CD4-positive, alpha-beta T cell treated with Interleukin-1 beta for 1 hour (primary cell): ENCODE measurements around the gene HOXA13.
A peak's percentile ranks its signal among the peaks of the same experiment; 100 is the strongest.

Source experiments
- DNase-seq, 2 donors: peaks; one replicate each; pipeline ENCODE4 v3.0.0-alpha.2; 2020 to 2022

HOXA13 gene

GRCh38 chr7:27235387-27236311, 35.8 kb upstream of the HOXA13 start:
- no peak for DNase-seq

DNA sequence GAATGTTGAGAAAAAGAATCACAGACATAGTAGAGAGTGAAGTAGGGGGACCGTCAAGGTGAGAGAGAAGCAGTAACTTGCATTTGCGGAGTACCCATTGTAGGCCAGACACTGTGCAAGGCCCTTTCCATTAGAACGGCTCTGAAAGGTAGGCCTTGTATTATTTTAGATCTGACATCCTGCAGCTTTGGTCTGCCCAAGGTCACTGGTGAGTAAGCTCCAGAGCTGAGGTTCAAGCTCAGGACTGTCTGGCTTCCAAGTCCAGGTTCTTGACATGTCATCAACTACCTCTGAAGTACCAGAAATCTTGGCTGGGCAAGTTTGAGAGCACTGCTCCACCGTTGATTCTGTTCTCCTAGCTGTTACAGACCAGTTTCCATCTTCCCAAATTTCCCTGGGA, 29.6 kb upstream of the HOXA13 start:
- DNase-seq = no peak

DNA sequence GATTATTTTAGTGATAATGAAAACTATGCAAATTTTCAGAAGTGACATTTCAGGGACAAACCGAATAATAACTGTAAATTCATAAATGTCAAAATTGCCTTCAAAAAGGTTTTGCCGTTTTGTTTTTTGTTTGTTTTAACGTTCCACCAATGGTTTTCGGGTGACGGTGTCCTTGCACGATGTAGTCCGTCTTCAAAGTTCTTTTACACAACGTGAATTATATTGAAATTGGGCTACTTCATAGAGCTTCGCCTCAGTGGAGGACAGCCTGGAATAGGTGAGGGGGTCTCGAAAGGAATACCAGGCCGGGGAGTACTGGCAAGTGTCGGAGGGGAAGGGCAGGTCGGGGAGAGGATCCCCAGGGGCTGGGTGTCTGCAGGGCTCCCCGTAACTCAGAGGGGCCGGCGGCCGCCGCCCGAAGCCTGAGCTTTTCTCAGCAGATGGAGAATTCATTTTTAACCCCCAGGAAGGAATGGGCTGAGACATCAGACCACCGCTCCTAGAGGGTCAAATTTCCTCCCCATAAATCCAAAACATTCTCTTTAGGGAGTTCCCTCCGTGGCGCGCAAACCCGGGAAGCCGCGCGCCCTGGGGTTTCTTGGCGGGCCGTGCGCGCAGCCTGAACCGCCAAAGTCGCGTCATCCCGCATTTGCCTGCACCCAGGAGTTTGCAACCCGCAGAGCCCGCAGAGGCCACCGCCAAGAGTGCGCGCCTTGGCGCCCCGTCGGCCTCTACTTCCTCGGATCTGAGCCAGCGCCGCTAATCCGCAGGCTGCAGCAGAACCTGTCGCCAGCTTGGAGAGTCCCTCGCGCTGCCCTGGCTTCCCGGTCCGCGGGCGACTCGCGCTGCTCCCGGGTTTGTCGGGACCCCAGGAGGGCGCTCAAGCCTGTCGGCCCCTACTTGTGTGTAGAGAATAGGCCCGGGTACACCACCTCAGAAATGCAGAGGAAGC, 25.4 kb upstream of the HOXA13 start:
- DNase-seq = no peak

- DNase-seq = no peak
Observed at GRCh38 chr7:27223941-27224575, 24.2 kb upstream of the HOXA13 start.

DNA sequence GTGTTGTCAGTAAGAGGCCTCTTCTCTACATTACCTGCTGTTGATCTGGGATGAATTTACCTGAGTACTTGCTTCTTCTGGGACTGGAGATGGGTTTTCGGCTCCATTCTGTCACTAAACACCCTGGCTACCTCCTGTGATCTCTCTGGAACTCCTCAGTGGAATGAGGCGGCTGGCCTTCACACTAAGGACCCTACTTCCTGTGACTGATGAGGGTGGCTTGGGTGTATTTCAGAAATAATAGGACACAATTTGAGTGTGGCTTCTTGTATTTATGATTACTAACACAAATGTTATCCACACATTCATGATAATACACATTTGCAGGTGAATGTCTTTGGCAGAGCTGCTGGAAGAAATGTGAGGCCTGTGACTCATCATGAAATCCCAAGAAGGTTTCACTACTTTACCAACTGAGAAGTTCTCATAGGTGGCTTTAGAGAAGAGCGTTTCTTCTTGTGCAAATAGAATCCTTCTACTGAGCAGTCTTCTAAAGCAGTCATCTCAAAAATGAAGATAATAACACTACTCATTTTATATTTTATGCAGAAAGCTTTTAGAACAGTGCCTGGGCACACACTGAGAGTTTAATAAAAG, 21.4 kb upstream of the HOXA13 start:
- no peak for DNase-seq

GRCh38 chr7:27220440-27220955, 20.6 kb upstream of the HOXA13 start:
- no peak for DNase-seq

GRCh38 chr7:27219821-27220220, 19.9 kb upstream of the HOXA13 start:
- DNase-seq = no peak

DNA sequence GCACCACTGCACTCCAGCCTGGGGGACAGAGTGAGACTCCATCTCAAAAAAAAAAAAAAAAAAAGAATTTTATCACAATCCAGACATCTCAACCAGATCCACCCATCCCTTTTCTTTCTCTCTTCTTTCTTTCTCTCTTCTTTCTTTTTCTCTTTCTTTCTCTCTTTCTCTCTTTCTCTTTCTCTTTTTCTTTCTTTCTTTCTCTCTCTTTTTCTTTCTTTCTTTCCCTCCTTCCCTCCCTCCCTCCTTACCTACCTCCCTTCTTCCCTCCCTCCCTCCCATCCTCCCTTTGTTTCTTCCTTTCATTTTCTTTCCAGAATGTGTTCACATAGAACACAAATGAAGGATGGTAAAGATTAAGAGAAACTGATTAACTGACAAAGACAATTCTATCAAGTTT, 18.1 kb upstream of the HOXA13 start:
- no peak for DNase-seq

GRCh38 chr7:27215356-27215755, 15.5 kb upstream of the HOXA13 start:
- no peak for DNase-seq

DNA sequence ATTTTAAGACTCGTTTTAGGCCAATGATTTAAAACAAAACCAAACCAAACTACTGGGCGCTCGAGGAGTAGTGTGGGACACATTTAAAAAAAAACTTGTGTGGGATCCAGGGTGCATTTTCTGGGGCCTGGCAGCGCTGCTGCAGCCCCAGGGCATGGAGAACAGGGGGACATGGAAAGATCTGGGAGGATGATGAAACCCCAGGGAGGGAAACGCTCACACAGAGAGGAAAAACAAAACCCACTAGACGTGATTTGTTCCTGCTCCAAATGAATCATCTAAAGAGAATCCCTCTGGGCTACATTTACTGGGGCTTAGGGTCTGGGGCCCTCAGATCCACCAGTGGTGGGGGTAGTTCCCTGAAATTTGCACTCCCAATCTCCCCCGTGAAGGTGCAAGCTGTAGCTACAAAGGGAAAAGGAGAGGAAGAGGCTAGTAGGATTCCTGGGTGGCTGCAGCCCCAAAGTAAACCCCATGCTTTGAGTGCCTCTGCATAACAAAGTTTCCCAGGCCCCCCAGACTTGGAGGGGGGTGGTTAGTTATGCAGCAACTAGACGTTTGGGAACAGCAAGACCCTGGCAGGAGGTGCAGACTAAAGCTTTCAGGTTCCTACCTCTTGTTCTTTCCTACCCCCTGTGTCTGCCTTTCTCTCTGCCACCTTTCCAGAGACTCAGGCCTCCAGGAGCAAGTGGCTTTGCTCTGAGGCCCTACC, 14.5 kb upstream of the HOXA13 start:
- no peak for DNase-seq

GRCh38 chr7:27213433-27214238, 13.7 kb upstream of the HOXA13 start:
- no peak for DNase-seq

DNA sequence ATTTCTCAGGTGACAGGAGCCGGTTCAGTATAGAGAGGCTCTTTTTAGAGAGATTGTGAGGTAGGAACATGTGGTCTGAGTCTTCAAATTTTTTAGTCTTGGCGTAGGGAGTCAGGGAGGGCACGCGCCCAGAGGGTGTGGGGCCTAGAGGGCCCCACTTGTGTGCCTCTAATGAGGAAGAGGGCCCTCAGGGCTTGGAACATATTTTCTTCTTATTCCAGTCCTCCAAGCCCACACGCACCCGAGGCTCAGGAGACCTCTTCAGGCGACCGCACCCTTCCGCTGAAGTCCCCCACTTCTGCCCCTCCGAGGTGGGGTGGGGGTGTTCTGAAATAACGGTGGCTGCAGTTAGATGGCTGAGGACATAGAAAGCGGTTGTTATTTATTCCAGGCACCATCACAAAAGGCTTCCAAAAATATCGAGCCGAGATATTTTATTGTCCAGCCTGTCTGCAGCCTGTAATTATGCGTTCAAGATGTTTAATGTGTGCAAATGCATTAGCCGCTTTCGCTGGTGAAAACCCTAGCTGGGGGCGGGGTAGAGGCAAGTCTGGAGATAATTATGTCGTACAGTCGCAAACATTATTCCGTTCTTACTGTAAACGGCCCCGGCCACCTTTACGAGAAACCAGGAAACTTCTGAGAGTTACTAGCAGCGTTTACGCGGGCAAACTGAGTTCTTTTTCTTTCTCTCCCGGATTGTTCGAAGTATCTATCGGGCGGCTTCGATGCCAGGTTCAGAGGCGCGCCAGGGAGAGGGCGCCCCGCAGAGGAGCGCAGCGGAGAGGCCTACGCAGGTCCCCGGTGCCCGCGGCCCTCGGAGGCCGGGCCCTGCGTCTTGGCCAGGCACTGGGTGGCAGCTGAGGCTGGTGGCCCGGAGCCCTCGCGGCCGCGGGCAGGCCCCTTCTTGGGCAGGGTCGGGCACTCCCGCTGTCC, 12.9 kb upstream of the HOXA13 start:
- no peak for DNase-seq

DNA sequence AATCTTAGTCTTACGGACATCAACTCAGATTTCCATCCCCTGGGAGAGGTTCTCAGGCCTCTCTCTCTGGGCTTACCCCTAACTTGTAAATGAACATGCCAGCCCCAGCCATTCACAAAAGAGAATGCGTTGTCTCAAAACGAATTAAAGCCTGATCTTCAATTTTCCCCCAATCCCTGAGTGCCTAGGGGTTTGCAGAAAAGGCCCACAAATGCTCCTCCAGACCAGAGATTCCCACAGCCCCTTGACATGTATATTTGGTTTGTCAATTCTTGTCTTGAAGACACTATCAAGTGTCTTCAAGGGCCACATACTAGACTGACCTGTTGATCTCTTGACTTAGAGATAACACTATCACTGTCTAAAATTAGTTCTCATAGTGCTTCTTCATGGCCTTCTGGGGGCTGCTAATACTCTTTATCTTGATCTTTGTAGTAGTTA, 11.9 kb upstream of the HOXA13 start:
- DNase-seq = no peak

- DNase-seq = no peak
Observed at GRCh38 chr7:27211084-27211446, 11.2 kb upstream of the HOXA13 start.

DNA sequence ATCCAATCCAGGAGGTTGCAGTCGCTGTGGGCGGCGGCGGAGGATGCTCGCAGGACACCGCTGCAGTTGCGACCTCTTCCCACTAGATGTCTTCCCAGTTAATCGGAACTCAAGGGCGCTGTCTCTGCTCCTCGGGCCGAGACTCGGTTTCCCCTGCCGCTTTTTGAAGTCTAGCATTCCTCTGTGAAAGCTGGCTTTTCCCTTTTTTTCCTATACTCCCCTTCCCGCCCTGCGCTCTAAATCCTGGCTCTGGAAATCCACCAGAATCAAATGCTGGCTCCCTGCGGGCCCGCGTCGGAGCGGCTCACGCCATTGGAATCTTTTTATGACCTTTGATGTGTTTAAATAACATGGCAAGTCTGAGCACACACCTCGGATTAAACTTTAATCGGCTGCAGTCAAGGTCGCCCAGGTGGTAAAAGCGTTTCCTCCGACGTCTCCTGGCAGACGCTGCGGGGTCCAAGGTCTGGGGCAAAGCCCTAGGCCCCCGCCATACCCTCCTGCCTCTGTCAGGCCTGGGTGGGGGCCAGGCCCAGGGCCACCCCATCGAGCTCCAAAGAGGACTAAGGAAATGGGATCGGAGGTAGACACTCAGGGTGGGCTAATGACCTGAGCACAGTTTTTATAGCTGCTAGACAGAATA, 10.7 kb upstream of the HOXA13 start:
- peak; percentile 28 to 40 for DNase-seq

GRCh38 chr7:27209933-27210440, 10.1 kb upstream of the HOXA13 start:
- no peak for DNase-seq

GRCh38 chr7:27208998-27209397, 9.1 kb upstream of the HOXA13 start:
- no peak for DNase-seq

GRCh38 chr7:27207348-27207985, 7.6 kb upstream of the HOXA13 start:
- DNase-seq = no peak
